ENCODE results near the gene KANK4. TPM values are rescaled to one million over a fixed set of nuclear protein-coding genes. Genes with fewer than 3 reads are reported as not detected.

The KANK4 gene
- total and polyA plus RNA-seq, 9 donors, result 0.05 to 0.83 (median 0.19) TPM; not detected in 1

DNA sequence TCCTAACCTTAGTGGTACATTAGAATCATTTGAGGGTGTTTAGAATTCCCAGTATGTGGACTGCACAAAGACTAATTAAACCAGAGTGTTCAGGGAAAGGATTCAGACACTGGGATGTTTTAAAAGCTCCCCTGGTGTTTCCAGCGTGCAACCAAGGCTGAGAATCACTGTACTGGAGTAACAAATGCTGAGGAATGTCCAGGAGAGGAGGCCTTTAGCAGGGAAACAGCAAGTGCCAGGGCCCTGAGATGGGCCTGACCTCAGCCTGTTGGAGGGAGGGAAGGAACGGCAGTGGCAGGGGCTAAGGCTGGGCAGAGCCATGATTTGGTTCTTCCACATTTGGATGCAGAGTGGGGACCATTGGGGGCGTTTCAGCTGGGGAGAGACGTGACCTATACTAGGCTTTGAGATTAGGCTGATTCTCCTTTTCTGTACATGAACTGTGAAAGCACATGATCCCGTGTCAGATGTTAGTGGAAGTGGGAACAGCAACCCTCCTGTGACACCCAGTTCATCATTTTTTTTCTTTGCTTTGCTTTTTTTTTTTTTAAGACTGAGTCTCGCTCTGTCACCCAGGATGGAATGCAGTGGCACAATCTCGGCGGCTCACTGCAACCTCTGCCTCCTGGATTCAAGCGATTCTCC is 49.3 kb downstream of the KANK4 start:
- intact Hi-C loops (cut with DNase I), result no loop called here
- Histone ChIP-seq H3K27me3 (no peaks in the 10 kb centered on the region), H3K4me3 (no peak overlapping the region), H3K9me3 (no peaks in the 10 kb centered on the region), H3K27ac (no peak overlapping the region), H3K4me1 (ENCODE audit: insufficient read depth) (no peaks in the 10 kb centered on the region), H3K36me3 (no peaks in the 10 kb centered on the region)
- TF ChIP-seq, protein P1, sequence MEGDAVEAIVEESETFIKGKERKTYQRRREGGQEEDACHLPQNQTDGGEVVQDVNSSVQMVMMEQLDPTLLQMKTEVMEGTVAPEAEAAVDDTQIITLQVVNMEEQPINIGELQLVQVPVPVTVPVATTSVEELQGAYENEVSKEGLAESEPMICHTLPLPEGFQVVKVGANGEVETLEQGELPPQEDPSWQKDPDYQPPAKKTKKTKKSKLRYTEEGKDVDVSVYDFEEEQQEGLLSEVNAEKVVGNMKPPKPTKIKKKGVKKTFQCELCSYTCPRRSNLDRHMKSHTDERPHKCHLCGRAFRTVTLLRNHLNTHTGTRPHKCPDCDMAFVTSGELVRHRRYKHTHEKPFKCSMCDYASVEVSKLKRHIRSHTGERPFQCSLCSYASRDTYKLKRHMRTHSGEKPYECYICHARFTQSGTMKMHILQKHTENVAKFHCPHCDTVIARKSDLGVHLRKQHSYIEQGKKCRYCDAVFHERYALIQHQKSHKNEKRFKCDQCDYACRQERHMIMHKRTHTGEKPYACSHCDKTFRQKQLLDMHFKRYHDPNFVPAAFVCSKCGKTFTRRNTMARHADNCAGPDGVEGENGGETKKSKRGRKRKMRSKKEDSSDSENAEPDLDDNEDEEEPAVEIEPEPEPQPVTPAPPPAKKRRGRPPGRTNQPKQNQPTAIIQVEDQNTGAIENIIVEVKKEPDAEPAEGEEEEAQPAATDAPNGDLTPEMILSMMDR (IDR thresholded peaks at IDR 0.05), result no peak
- TF ChIP-seq POLR2A (IDR thresholded peaks at IDR 0.05) (no peak), EP300 (IDR thresholded peaks at IDR 0.05) (no peak)
- 83 to 90% (median 86%) methylated on average over 9 of the region's 9 CpGs for WGBS, 3 donors
- no peak for DNase-seq

DNA sequence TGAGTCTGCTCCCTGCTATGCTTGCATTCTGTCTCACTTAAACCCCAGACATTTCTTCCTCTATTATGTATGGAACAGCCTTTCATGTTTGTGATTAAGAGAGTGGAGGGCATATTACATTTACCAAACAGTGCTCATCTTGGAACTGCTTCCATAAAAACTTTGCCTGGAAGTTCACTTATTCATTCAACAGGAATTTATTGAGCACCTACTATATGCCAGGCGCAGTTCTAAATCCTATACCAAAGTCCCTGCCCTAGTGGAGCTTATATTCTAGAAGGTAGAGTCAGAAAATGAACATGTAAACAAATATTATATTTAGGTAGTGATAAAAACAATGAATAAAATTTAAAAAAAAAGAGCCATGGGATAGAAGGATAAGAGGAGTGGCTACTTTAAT is 49.8 kb downstream of the KANK4 start:
- H3K4me3 ChIP-seq, result no peak overlapping the region
- no peaks in the 10 kb centered on the region for H3K27me3 ChIP-seq

DNA sequence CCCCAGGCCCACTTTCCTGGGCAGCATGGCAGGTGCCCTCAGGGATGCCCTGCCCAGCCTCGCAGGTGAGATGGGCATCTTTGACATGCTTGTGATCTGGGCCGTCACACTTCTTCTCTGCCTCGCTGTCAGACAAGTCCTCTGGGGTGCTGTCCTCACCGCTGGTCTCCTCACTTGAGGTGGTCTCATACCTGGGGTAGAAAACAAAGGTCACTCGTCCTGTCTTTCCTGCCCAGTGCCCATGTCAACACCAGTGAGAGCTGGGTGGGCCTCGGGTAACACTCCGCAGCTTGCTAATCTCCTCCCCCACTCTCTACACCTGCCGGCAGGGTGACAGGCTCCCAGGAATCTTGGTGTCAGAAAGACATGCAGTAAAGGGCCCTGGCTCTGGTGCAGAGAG is 50.9 kb downstream of the KANK4 start:
- no peak for DNase-seq
- WGBS, 3 donors, result 71 to 87% (median 85%) methylated on average over 8 of the region's 8 CpGs
- Histone ChIP-seq H3K36me3 (no peaks in the 10 kb centered on the region), H3K9me3 (no peaks in the 10 kb centered on the region), H3K27ac (no peak overlapping the region), H3K27me3 (no peaks in the 10 kb centered on the region), H3K4me3 (no peak overlapping the region), H3K4me1 (ENCODE audit: insufficient read depth) (no peaks in the 10 kb centered on the region)
- intact Hi-C loops (cut with DNase I), result no loop called here
- no peak for TF ChIP-seq POLR2A (IDR thresholded peaks at IDR 0.05)
- TF ChIP-seq EP300 (IDR thresholded peaks at IDR 0.05), result no peak
- TF ChIP-seq, protein P1 (IDR thresholded peaks at IDR 0.05), result no peak

More for the DNA sequence above, 49.8 kb downstream of the KANK4 start:
- H3K9me3 ChIP-seq, result no peaks in the 10 kb centered on the region
- TF ChIP-seq POLR2A (IDR thresholded peaks at IDR 0.05), result no peak
- TF ChIP-seq, protein P1 (IDR thresholded peaks at IDR 0.05), result no peak
- TF ChIP-seq EP300 (IDR thresholded peaks at IDR 0.05), result no peak
- no peaks in the 10 kb centered on the region for H3K36me3 ChIP-seq
- 98 to 100% (median 100%) methylated on average over 1 of the region's 1 CpG for WGBS, 3 donors
- H3K27ac ChIP-seq, result no peak overlapping the region
- H3K4me1 ChIP-seq (ENCODE audit: insufficient read depth), result no peaks in the 10 kb centered on the region
- no peak for DNase-seq
- intact Hi-C loops (cut with DNase I), result no loop called here

DNA sequence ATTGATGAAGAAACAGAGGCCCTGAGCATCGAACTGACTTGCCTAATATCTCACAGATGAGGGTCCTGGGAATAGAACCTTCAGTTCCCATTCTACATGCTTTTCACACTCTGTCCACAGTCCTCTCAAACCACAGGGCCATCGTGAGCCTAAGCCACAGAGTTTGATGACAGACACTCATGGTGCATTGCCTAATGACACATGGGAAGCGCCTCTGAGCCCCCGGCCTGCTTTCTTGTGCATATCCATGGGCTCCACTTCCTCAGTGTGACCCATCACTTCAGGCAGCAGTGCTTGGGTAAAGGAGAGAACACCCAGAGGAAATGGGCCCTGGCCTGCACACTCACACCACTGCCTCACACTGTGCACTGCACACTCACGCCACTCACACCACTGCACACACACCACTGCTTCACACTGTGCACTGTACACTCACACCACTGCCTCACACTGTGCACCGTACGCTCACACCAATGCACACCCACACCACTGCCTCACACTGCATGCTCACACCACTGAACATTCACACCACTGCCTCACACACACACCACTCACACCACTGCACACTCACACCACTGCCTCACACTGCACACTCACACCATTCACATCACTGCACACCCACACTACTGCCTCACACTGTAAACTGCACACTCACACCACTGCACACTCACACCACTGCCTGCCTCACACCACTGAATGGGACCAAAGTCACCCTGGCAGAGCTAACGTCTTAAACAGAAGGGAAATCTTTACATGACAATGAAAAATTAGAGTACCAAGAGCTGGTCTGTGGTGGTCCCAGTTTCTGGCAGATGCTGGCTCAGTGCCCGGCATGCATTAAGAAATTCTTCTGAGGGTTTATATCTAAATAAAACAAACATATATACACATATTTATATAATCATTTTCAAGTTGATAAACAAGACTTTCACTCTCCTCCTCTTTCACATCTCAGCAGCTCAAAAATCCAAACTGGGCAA is 53.0 kb downstream of the KANK4 start:
- no peak for TF ChIP-seq POLR2A (IDR thresholded peaks at IDR 0.05)
- no peak for TF ChIP-seq EP300 (IDR thresholded peaks at IDR 0.05)
- TF ChIP-seq, protein P1 (IDR thresholded peaks at IDR 0.05), result no peak
- no peaks in the 10 kb centered on the region for H3K9me3 ChIP-seq

More for the DNA sequence above, 53.0 kb downstream of the KANK4 start:
- no peaks in the 10 kb centered on the region for H3K27me3 ChIP-seq
- H3K36me3 ChIP-seq, result no peaks in the 10 kb centered on the region
- no peak overlapping the region for H3K27ac ChIP-seq
- H3K4me1 ChIP-seq (ENCODE audit: insufficient read depth), result no peaks in the 10 kb centered on the region
- DNase-seq, result no peak
- no peak overlapping the region for H3K4me3 ChIP-seq
- 74 to 83% (median 77%) methylated on average over 9 of the region's 9 CpGs for WGBS, 3 donors
- intact Hi-C loops (cut with DNase I), result no loop called here
